OCI-LY3 (cell line): ENCODE results near the gene GNAQ.

Experiments used
- EZH2phosphoT487 ChIP-seq: fragments of 200-600 bp; shearing (Covaris generic); IDR thresholded peaks from 2 replicates; pipeline ENCODE4 v1.6.1; 2018; ENCODE audit warnings: antibody characterized with exemption, mixed run types, low read depth
- TF ChIP-seq, protein P1 (sequence below): fragments of 200-600, 300-600 bp; sonication (generic); IDR thresholded peaks from 2 replicates; pipeline ENCODE4 v1.5.1; 2014; ENCODE audit warnings: antibody characterized with exemption, low read length, low read depth

DNA sequence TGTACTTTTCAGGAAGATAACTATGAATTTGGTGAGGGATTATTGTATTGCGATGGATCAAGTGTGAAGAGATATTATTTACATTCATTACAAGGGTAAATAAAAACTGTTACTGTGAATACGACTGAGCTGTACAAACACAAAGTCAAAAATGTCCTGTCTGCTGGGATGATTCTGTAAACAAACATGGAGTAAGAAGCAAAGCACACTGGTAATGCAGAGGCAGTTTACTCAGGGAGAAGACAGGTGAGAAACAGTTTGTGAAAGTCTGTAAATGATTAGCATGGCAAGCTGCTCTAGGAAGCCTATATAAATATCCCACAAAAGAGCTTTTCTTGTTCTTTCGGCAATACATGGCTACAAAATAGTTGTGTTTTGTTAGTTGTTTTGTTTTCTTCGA is 268.0 kb downstream of the GNAQ start:
- TF ChIP-seq, protein P1, sequence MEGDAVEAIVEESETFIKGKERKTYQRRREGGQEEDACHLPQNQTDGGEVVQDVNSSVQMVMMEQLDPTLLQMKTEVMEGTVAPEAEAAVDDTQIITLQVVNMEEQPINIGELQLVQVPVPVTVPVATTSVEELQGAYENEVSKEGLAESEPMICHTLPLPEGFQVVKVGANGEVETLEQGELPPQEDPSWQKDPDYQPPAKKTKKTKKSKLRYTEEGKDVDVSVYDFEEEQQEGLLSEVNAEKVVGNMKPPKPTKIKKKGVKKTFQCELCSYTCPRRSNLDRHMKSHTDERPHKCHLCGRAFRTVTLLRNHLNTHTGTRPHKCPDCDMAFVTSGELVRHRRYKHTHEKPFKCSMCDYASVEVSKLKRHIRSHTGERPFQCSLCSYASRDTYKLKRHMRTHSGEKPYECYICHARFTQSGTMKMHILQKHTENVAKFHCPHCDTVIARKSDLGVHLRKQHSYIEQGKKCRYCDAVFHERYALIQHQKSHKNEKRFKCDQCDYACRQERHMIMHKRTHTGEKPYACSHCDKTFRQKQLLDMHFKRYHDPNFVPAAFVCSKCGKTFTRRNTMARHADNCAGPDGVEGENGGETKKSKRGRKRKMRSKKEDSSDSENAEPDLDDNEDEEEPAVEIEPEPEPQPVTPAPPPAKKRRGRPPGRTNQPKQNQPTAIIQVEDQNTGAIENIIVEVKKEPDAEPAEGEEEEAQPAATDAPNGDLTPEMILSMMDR: no peak
- TF ChIP-seq EZH2phosphoT487: no peak
